Measurements from ENCODE around the gene ARID4A.
"Not testable (repeated sequence)": the region's sequence is repeated elsewhere in the genome, so short reads cannot be mapped to it uniquely, and the experiment has no call there.

ARID4A gene

GRCh38 chr14:58362272-58362671, 63.9 kb downstream of the ARID4A start:
- DNase-seq (ENCODE audit: low spot score) = not testable (repeated sequence)

GRCh38 chr14:58362798-58363412, 64.5 kb downstream of the ARID4A start:
- DNase-seq (ENCODE audit: low spot score) = peak; percentile 46

- DNase-seq (ENCODE audit: low spot score) = no peak
These were observed 66.0 kb downstream of the ARID4A start for GRCh38 chr14:58364316-58364715.

- no peak for DNase-seq (ENCODE audit: low spot score)
These were observed 68.9 kb downstream of the ARID4A start for GRCh38 chr14:58367296-58367695.

- no peak for DNase-seq (ENCODE audit: low spot score)
These were observed 70.6 kb downstream of the ARID4A start for GRCh38 chr14:58368956-58369355.

- no peak for DNase-seq (ENCODE audit: low spot score)
These were observed 78.4 kb downstream of the ARID4A start for GRCh38 chr14:58376791-58377190.

GRCh38 chr14:58390830-58391229, 92.5 kb downstream of the ARID4A start:
- no peak for DNase-seq (ENCODE audit: low spot score)

- DNase-seq (ENCODE audit: low spot score) = no peak
These were observed 97.1 kb downstream of the ARID4A start for GRCh38 chr14:58395562-58395811.

GRCh38 chr14:58395812-58396788, 97.7 kb downstream of the ARID4A start, which contains the start of gene TOMM20L:
Gene TOMM20L (plus strand): TSS chr14:58395930. CDS start chr14:58395958, 28 bp downstream.
- DNase-seq (ENCODE audit: low spot score) = peak; percentile 78

GRCh38 chr14:58397156-58397555, 98.8 kb downstream of the ARID4A start:
- no peak for DNase-seq (ENCODE audit: low spot score)

- DNase-seq (ENCODE audit: low spot score) = no peak
These were observed 100.1 kb downstream of the ARID4A start for GRCh38 chr14:58398495-58398894.

GRCh38 chr14:58398895-58399294, 100.5 kb downstream of the ARID4A start:
- no peak for DNase-seq (ENCODE audit: low spot score)

GRCh38 chr14:58401587-58401986, 103.2 kb downstream of the ARID4A start:
- DNase-seq (ENCODE audit: low spot score) = no peak

- no peak for DNase-seq (ENCODE audit: low spot score)
These were observed 110.4 kb downstream of the ARID4A start for GRCh38 chr14:58408681-58409215.

GRCh38 chr14:58414845-58415244, 116.5 kb downstream of the ARID4A start:
- no peak for DNase-seq (ENCODE audit: low spot score)

GRCh38 chr14:58415636-58416547, 117.5 kb downstream of the ARID4A start:
- no peak for DNase-seq (ENCODE audit: low spot score)

GRCh38 chr14:58416934-58417333, 118.6 kb downstream of the ARID4A start:
- not testable (repeated sequence) for DNase-seq (ENCODE audit: low spot score)
